Non-pigmented ciliary epithelial cell (primary cell): ENCODE results near the gene CHCHD2.
"Not testable (repeated sequence)": the region's sequence is repeated elsewhere in the genome, so short reads cannot be mapped to it uniquely, and the experiment has no call there.

Experiments
- DNase-seq: peaks from one replicate; pipeline ENCODE4 v3.0.0-alpha.2; 2010; ENCODE audit warnings: low read depth

The CHCHD2 gene

GRCh38 chr7:56083150-56083785 is 23.0 kb downstream of the CHCHD2 start:
- DNase-seq: no peak

DNA sequence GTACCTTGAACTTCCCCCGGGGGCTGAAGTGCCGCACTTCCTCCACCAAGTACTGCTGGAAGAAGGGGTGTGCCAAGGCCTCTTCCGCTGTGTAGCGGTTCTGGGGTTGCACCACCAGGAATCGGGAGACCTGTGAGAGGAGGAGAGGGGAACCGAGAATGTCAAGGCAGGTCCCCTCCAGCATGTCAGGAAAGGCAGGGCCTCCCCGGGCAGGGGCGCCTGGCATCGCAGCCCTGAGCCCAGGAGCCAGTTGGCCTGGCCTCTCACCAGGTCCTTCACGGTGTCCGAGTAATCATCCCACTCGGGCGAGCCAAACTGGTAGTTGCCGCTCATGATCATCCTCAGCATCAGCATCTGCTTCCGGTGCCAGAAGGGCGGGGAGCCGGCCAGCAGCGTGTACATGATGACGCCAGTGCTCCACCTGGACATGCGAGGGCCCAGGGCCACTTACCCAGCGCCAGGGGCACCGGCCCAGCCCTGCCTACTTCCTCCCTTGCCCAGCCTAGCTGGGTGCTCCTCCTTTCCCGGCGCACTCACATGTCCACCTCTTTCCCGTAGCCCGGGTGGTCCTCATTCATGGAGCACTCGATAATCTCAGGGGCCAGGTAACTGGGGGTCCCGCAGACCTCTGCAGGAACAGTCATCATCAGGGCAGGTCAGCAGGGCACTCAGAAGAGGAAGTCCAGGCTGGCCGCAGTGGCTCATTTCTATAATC is 24.5 kb downstream of the CHCHD2 start:
- DNase-seq: no peak

DNA sequence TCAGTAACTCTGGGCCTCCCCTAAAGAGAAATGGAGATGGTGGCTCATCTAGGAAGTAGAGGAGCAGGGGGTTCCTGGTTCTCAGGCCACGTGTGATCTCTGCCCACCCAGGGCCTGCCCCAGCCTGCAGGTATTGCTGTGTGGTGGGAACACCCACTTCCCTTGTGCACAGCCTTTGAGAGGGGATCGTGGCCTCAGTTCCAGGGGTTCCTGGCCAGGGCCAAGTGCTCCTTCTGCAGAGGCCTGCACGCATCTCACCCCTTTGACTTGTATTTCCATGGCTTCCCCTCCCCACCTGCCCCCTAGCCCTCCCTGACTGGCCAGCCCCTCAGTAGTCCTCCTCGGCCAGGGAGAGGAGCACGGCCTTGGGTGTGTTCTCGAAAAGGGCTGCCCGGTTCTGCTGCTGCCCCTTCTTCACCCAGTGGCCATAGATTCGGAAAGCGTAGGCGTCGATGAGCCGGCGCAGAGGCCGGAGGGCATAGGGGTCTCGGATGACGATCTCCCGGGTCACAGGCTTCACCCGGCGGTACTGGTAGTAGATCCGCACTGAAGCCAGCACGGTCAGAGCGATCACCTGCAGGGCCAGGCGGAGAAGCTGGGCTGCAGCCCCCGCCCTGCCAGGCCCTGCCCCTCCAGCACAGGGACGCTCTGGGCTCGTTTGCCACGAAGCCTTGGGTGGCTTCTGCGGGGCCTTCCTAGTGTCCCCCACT is 25.4 kb downstream of the CHCHD2 start:
- DNase-seq: not testable (repeated sequence)

DNA sequence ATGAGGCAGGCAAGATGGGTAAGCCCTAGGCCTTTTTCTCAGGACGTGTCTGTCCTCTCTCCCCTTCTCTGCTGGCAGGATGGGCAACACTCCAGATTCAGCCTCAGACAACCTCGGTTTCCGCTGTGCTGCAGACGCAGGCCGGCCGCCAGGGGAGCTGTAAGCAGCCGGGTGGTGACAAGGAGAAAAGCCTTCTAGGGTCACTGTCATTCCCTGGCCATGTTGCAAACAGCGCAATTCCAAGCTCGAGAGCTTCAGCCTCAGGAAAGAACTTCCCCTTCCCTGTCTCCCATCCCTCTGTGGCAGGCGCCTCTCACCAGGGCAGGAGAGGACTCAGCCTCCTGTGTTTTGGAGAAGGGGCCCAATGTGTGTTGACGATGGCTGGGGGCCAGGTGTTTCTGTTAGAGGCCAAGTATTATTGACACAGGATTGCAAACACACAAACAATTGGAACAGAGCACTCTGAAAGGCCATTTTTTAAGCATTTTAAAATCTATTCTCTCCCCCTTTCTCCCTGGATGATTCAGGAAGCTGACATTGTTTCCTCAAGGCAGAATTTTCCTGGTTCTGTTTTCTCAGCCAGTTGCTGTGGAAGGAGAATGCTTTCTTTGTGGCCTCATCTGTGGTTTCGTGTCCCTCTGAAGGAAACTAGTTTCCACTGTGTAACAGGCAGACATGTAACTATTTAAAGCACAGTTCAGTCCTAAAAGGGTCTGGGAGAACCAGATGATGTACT is 26.7 kb downstream of the CHCHD2 start:
- DNase-seq: no peak

DNA sequence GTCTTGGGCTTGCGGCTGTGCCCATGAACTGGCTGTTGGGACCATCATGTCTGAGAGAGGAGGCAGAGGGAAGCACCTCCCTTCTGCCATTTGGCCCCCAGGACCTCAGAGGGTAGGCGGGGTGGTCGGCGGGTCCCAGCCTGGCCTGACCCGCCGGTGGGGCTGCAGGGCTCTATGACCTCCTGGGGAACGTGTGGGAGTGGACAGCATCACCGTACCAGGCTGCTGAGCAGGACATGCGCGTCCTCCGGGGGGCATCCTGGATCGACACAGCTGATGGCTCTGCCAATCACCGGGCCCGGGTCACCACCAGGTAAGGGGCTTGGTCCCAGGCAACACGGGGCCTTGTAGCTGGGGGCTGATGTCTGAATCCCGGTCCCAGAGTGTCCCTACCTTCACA is 28.1 kb downstream of the CHCHD2 start:
- no peak for DNase-seq

DNA sequence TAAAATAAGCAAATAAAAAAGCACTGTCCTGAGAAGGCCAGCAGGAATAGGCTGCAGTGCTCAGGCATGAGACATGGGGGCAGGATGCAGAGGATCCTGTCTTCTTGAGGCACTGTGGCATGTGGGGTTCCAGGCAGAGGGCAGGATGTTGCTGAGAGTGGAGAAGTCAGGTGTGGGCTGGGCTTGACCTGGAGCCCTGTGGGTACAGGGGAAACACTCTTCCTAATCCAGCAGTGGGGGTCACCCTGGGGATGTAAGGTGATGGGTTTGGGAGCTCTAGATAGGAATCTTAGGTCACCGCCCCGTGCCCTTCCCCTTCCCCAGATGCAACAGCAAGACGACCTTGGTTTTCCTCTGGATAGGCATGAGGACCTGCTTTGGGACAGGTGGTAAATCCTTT is 28.6 kb downstream of the CHCHD2 start:
- DNase-seq: no peak

GRCh38 chr7:56074371-56074791 is 31.9 kb downstream of the CHCHD2 start:
- no peak for DNase-seq

DNA sequence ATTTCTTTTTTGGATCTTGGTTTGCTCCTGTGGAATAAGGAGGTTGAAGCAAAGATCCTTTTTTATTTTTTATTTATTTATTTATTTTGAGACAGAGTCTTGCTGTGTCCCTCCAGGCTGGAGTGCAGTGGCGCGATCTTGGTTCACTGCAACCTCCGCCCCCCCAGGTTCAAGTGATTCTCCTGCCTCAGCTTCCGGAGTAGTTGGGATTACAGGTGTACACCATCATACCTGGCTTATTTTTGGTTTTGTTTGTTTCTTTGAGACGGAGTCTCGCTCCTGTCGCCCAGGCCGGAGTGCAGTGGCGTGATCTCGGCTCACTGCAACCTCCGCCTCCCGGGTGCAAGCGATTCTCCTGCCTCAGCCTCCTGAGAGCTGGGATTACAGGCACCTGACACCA is 39.9 kb downstream of the CHCHD2 start:
- not testable (repeated sequence) for DNase-seq

DNA sequence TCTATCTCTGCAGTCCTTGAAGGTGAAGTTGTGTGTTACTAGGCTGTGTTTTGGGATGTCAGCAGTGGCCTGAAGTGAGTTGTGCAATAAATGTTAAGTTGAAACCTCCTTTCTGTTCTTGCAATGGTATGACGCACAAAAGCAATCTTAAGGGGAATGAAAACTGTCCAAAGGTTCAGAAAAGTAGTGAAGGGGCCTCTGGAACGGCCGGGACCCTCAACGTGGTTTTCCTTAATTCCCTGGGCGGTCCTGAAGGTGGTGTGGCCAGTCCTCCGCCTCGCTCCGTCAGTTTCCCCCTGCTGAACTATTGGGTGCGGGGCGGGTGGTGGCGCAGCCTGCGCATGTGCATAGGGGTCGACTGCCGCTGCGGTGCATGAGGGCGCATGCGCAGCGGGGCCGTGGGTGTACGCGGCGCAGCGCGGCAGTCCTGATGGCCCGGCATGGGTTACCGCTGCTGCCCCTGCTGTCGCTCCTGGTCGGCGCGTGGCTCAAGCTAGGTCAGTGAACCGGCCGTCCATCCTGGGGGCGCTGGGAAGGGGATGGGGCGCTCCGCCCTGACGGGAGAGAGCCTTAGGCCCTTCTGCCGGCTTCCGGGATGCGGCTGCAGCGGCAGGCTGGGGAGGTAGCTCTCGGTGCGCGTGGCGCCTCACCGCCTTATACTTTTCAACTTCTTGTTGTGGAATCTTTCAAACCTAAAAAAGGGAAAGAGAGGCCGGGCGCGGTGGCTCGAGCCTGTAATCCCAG is 42.2 kb downstream of the CHCHD2 start, which contains the start of gene SUMF2:
Gene SUMF2 (plus strand): TSS at position 405 of the 744 bp plus-strand sequence. CDS start 26 bp downstream, at position 431.
- DNase-seq: no peak

- DNase-seq: no peak
These were observed 42.8 kb downstream of the CHCHD2 start for GRCh38 chr7:56063500-56063881.

DNA sequence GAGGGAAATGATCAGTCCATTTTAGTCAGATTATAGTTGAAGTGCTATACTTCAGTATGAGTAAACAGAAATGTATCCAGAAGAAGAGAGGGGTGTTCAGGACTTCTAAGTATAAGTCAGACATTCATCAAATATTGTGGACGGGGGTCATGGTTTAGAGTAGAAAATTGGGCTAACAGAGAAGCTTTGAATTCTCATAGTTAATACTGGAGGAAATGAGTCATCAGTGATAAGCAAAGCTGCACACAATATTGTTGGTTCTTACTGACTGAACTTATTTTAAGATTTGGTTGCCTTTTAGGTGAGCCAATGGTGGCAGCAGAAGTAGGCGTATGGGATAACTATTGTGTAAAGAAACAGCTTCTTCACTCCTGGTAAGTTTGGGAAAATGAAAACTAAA is 43.9 kb downstream of the CHCHD2 start:
- peak; percentile 63 for DNase-seq

GRCh38 chr7:56053993-56054392 is 52.3 kb downstream of the CHCHD2 start:
- no peak for DNase-seq

GRCh38 chr7:56053379-56053778 is 52.9 kb downstream of the CHCHD2 start:
- DNase-seq: no peak
